Adrenal gland (tissue), 12 donors: ENCODE results near the gene FAM81B. TPM values are rescaled to one million over a fixed set of nuclear protein-coding genes. Genes with fewer than 3 reads are reported as not detected.

Source experiments
- DNase-seq, 7 donors: peaks; one replicate each; pipeline ENCODE4 v3.0.0-alpha.2; 2019 to 2020
- H3K27ac ChIP-seq, 5 donors: fragments of 200-600 bp; sonication (generic) in 4 of 5; 1 replicate in 3 of 5; 2 replicates in 2 of 5; pipeline versions ENCODE4 v1.5.1 to v1.8.0; 2016 to 2020; ENCODE audit warnings: mild to moderate bottlenecking in 1 of 5
- H3K27me3 ChIP-seq: fragments of 200-600 bp; 2 replicates; pipeline ENCODE4 v1.8.0; 2021
- H3K36me3 ChIP-seq, 2 donors: fragments of 200-600 bp; replicated peaks in 1 of 2; 1 replicate in 1 of 2; 2 replicates in 1 of 2; pipeline versions ENCODE4 v1.5.1 to v1.8.0; 2018 to 2022
- H3K4me1 ChIP-seq, 2 donors: fragments of 200-600 bp; replicated peaks in 1 of 2; 1 replicate in 1 of 2; 2 replicates in 1 of 2; pipeline versions ENCODE4 v1.5.1 to v1.8.0; 2018 to 2021
- H3K4me3 ChIP-seq, 4 donors: fragments of 200-600 bp; sonication (generic) in 3 of 4; one replicate each; pipeline ENCODE4 v1.5.1; 2016 to 2018
- H3K9me3 ChIP-seq, 3 donors: fragments of 200-600 bp; sonication (generic) in 1 of 3; replicated peaks in 1 of 3; 1 replicate in 2 of 3; 2 replicates in 1 of 3; pipeline versions ENCODE4 v1.5.1 to v1.8.0; 2016 to 2021
- POLR2A ChIP-seq, 2 donors: fragments of 450-650 bp; IDR thresholded peaks; one replicate each; pipeline ENCODE4 v1.6.1; 2017; ENCODE audit warnings: antibody characterized with exemption in 2 of 2, mild to moderate bottlenecking in 2 of 2, moderate library complexity in 1 of 2
- WGBS, 4 donors: extraction: QIAGEN DNeasy Blood & Tissue Kit in 2 of 4; methylation state at CpG; one replicate each; pipeline versions ENCODE4 v1.1.5 to v1.1.7; 2013 to 2017; 5-methylcytosine and 5-hydroxymethylcytosine counted together
- intact Hi-C, 2 donors: fragments of 100-400 bp; cut with DNase I; formaldehyde crosslinking; loops; one replicate each; pipeline versions ENCODE4 v1.14.1 to v1.15.0; 2022 to 2023
- polyA plus RNA-seq, 3 donors: library from polyadenylated mRNA; stranded (reverse); fragments of 200-250 nt in 2 of 3; fragments of 350-450 nt in 1 of 3; fragmentation: Illumina TruSeq in 1 of 3; extraction: RNeasy Lipid Tissue Mini Kit (QIAGEN cat#74804) in 1 of 3; gene quantifications; one replicate each; pipeline ENCODE4 v1.2.3, GENCODE V29; 2013 to 2014
- total RNA-seq, 9 donors: library from RNA; depleted of rRNA in 4 of 9; stranded (reverse); fragments of >200 nt in 4 of 9; fragments of 120-200 nt in 1 of 9; fragmentation: NEBNext Ultra II Directional in 1 of 9; extraction: Animal tissue kit (Norgen Biotek cat#: 25700) in 1 of 9; gene quantifications; one replicate each; pipeline versions ENCODE4 v1.1.0 to v1.2.4, GENCODE V29; 2013 to 2023
- TF ChIP-seq, protein P1 (sequence below), 6 experiments: fragments of 450-650 bp in 4 of 6; fragments of 200-600 bp in 2 of 6; sonication (generic) in 1 of 6; IDR thresholded peaks; 1 replicate in 5 of 6; 2 replicates in 1 of 6; pipeline versions ENCODE4 v1.5.1 to v1.8.0; 2016 to 2021; ENCODE audit warnings: antibody characterized with exemption in 6 of 6, mild to moderate bottlenecking in 2 of 6, moderate library complexity in 1 of 6
- donor health status: healthy with polysubstance abuse.
- donor health status: Bipolar disorder and iron deficiency.
- donor health status: DM: yes; HTN: yes; CAD: no.
- donor health status: DM: no; HTN: no; CAD: no.
- donor health status: DM: no; HTN: no; CAD: no.
- donor health status: DM: yes; HTN: yes; CAD: no.

The FAM81B gene
- total and polyA plus RNA-seq, 12 donors, result 0.16 to 0.71 (median 0.35) TPM; not detected in 7

DNA sequence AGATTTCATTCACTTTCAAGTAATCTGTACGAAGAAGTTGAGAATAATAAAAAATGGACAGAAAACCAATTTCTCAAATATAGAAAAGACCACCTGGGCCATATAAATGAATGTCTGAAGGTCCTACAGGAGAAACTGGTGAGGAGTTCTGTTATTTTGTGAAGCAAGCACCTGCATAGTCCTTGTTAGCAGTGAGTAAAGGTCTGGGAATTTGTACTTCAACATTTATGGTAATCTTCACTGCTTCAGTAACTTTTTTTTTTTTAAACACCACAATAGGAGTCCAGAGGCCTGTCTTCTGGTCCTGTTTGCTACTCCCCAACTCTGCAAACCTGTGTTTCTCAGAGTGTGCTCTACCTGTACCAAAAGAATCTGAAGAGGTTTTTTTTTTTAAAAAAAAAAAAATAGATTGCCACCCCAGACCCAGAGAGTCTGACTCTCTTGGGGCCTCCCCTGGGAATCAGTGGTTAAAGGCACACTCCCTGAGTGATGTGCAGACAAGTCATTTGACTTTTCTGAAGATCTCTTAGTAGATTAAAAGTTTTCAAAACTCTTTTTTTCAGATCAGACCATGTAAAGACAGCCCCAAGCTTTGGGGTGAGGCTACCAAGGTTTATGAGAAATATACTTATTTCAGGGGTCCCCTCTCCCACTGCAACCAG is 55.5 kb downstream of the FAM81B start:
- intact Hi-C loops, result no loop called here
- H3K4me1 ChIP-seq, result no peaks in the 10 kb centered on the region
- H3K27me3 ChIP-seq, result no peaks in the 10 kb centered on the region
- no peaks in the 10 kb centered on the region for H3K9me3 ChIP-seq
- TF ChIP-seq, protein P1, sequence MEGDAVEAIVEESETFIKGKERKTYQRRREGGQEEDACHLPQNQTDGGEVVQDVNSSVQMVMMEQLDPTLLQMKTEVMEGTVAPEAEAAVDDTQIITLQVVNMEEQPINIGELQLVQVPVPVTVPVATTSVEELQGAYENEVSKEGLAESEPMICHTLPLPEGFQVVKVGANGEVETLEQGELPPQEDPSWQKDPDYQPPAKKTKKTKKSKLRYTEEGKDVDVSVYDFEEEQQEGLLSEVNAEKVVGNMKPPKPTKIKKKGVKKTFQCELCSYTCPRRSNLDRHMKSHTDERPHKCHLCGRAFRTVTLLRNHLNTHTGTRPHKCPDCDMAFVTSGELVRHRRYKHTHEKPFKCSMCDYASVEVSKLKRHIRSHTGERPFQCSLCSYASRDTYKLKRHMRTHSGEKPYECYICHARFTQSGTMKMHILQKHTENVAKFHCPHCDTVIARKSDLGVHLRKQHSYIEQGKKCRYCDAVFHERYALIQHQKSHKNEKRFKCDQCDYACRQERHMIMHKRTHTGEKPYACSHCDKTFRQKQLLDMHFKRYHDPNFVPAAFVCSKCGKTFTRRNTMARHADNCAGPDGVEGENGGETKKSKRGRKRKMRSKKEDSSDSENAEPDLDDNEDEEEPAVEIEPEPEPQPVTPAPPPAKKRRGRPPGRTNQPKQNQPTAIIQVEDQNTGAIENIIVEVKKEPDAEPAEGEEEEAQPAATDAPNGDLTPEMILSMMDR (IDR thresholded peaks at IDR 0.05), result no peak
- TF ChIP-seq POLR2A (IDR thresholded peaks at IDR 0.05), result no peak
- DNase-seq, result no peak
- H3K4me3 ChIP-seq, result no peak overlapping the region
- 65 to 92% (median 86%) methylated on average over 1 of the region's 1 CpG for WGBS, 4 donors
- no peaks in the 10 kb centered on the region for H3K36me3 ChIP-seq
- H3K27ac ChIP-seq, result no peak overlapping the region

DNA sequence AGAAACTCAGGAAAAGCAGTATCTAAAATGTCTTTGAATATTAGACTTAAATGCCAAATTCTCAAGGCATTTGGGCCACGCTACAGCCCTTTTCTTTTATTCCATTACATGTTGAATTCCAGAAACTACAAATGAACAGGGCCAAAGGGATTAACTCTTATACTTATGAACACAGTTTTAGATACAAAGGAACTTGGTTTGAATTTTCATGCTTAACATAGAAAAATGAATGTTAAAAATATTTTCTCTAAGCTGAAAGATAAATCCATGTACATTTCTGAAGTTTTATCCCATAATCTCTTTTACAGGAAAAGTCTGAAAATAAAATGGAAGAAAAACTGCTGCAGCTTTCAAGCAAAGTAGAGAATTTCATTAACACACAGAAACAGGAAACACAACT is 56.8 kb downstream of the FAM81B start:
- TF ChIP-seq POLR2A (IDR thresholded peaks at IDR 0.05), result no peak
- TF ChIP-seq, protein P1 (IDR thresholded peaks at IDR 0.05), result no peak
- H3K27me3 ChIP-seq, result no peaks in the 10 kb centered on the region
- WGBS, 4 donors, result 82 to 89% (median 86%) methylated on average over 1 of the region's 1 CpG
- DNase-seq, result no peak
- H3K9me3 ChIP-seq, result no peaks in the 10 kb centered on the region
- H3K4me1 ChIP-seq, result no peaks in the 10 kb centered on the region
- no peak overlapping the region for H3K27ac ChIP-seq
- intact Hi-C loops, result no loop called here
- H3K4me3 ChIP-seq, result no peak overlapping the region
- no peaks in the 10 kb centered on the region for H3K36me3 ChIP-seq

DNA sequence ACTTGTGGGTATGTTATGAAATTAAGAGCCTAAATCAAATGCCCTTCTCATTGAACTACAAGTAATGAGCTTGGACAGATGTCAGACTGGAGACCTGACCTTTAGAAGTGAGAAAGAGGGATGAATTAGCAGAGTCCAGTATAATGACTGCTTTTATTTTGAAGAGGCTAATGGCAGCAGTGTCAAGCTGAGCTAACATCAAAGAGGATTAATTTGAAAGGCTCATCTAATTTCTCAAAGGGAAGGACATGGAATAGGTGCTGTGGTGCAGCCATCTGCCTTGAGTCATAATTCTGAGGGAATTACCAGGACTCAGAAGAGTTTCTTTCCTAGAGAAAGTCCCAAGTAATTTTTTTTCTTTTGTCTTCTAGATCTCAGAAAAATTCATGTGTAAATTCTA is 57.6 kb downstream of the FAM81B start:
- Histone ChIP-seq H3K36me3 (no peaks in the 10 kb centered on the region), H3K4me3 (no peak overlapping the region), H3K27ac (no peak overlapping the region), H3K27me3 (no peaks in the 10 kb centered on the region), H3K9me3 (no peaks in the 10 kb centered on the region), H3K4me1 (no peaks in the 10 kb centered on the region)
- intact Hi-C loops, result no loop called here
- TF ChIP-seq POLR2A (IDR thresholded peaks at IDR 0.05), result no peak
- TF ChIP-seq, protein P1 (IDR thresholded peaks at IDR 0.05), result no peak
- no peak for DNase-seq

DNA sequence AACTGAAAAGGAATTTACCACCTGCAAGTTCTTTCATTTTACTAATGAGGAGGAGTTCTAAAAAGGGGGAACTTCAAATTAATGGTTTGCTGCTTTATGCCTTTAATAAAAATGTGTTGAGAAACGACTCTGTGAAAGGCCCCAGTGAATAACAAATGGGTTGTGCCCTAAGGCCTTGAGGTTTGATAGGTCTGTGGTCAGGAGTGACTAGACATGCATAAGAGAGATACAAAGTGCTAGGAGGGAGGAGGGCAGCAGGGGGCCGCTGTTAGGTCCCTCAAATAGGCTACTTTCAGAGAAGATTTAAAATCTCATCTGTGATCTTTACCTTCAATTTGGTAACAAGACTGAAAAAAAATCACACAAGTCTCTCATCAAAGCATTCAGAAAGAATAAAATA is 58.3 kb downstream of the FAM81B start:
- no peak for DNase-seq
- no peaks in the 10 kb centered on the region for H3K4me1 ChIP-seq
- H3K27ac ChIP-seq, result no peak overlapping the region
- H3K9me3 ChIP-seq, result no peaks in the 10 kb centered on the region
- TF ChIP-seq POLR2A (IDR thresholded peaks at IDR 0.05), result no peak
- TF ChIP-seq, protein P1 (IDR thresholded peaks at IDR 0.05), result no peak
- no peaks in the 10 kb centered on the region for H3K27me3 ChIP-seq
- intact Hi-C loops, result no loop called here
- no peaks in the 10 kb centered on the region for H3K36me3 ChIP-seq
- H3K4me3 ChIP-seq, result no peak overlapping the region
- WGBS, 4 donors, result 58 to 68% (median 60%) methylated on average over 2 of the region's 2 CpGs
